GM12801 (cell line): ENCODE data around the gene MPV17L2.

Source experiments
- TF ChIP-seq, protein P1 (sequence below): IDR thresholded peaks from one replicate; pipeline ENCODE4 v1.5.1; 2011; ENCODE audit warnings: control low read depth; ENCODE audit not compliant: insufficient read length; ENCODE audit errors: extremely low read depth

Gene MPV17L2

GRCh38 chr19:18185538-18185937 is 7.5 kb upstream of the MPV17L2 start:
- TF ChIP-seq, protein P1, sequence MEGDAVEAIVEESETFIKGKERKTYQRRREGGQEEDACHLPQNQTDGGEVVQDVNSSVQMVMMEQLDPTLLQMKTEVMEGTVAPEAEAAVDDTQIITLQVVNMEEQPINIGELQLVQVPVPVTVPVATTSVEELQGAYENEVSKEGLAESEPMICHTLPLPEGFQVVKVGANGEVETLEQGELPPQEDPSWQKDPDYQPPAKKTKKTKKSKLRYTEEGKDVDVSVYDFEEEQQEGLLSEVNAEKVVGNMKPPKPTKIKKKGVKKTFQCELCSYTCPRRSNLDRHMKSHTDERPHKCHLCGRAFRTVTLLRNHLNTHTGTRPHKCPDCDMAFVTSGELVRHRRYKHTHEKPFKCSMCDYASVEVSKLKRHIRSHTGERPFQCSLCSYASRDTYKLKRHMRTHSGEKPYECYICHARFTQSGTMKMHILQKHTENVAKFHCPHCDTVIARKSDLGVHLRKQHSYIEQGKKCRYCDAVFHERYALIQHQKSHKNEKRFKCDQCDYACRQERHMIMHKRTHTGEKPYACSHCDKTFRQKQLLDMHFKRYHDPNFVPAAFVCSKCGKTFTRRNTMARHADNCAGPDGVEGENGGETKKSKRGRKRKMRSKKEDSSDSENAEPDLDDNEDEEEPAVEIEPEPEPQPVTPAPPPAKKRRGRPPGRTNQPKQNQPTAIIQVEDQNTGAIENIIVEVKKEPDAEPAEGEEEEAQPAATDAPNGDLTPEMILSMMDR: no peak

GRCh38 chr19:18190278-18190677 is 2.7 kb upstream of the MPV17L2 start:
- TF ChIP-seq, protein P1: no peak

GRCh38 chr19:18191640-18192062 is 1.4 kb upstream of the MPV17L2 start:
- TF ChIP-seq, protein P1: no peak

- TF ChIP-seq, protein P1: no peak
Measured at GRCh38 chr19:18193388-18194180, 566 bp downstream of the MPV17L2 start.

DNA sequence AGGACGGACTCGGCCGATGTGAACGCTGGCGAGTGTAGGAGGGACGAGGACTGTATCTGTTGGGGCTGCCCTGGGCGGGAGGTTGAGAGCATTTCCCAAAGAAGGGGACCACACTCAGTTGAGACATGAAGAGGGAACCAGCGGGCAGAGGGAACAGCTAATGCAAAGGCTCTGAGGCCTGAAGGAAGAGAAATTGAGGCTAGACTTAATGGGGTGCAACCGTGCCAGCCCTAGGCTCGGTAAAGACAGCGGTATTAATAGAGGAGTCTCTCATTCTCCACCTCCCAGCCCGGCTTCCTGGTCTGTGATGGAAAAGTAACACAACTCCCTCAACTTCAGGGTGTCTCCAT is 1.1 kb downstream of the MPV17L2 start:
- TF ChIP-seq, protein P1: no peak

- TF ChIP-seq, protein P1: no peak
Measured at GRCh38 chr19:18194554-18195238, 1.7 kb downstream of the MPV17L2 start.

DNA sequence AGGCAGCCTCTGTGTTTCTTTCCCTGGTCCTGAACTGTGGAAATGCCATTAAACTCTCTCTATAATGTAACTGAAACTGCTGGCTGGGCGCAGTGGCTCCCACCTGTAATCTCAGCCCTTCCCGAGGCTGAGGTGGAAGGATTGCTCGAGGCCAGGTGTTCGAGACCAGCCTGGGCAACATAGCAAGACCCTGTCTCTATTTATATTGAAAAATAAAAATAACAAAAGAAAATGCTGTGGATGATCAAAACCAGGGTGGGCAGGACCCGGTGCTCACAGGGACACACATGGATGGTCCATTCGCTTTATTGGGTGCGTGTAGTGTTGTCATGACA is 3.5 kb downstream of the MPV17L2 start:
- TF ChIP-seq, protein P1: no peak
